BE2C (cell line): ENCODE data around the gene CCDC106.

Experiments used
- DNase-seq: peaks from one replicate; pipeline ENCODE4 v3.0.0-alpha.2; 2020
- H3K27me3 ChIP-seq: fragments of 250-450 bp; sonication (Bioruptor Pico); 2 replicates; pipeline ENCODE4 v1.5.1; 2020; ENCODE audit warnings: mild to moderate bottlenecking
- H3K36me3 ChIP-seq: fragments of 250-450 bp; sonication (Bioruptor Pico); 2 replicates; pipeline ENCODE4 v1.5.1; 2020; ENCODE audit warnings: mild to moderate bottlenecking
- H3K4me1 ChIP-seq: fragments of 250-450 bp; sonication (Bioruptor Pico); 2 replicates; pipeline ENCODE4 v1.5.1; 2020
- H3K4me3 ChIP-seq: 2 replicates; pipeline ENCODE4 v1.5.1; 2011; ENCODE audit warnings: low read depth, low read length
- H3K9me3 ChIP-seq: fragments of 250-450 bp; sonication (Bioruptor Pico); 2 replicates; pipeline ENCODE4 v1.5.1; 2020
- TF ChIP-seq, protein P1 (sequence below): IDR thresholded peaks from 2 replicates; pipeline ENCODE4 v1.5.1; 2012; ENCODE audit warnings: mild to moderate bottlenecking, low read depth, low read length

The CCDC106 gene

DNA sequence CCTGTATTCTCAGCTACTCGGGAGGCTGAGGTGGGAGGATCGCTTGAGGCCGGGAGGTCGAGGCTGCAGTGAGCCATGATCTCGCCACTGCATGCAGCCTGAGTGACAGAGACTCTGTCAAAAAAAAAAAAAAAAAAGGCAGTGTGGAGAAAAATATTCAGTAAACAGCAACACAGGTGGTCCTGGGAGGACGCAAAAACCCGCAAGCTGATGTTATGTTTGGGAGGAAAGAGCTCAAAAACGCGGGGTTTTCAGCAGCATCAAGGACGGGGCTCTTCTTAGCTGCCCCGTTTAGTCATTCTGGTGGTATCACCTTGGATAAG, 23.0 kb upstream of the CCDC106 start:
- no peaks in the 10 kb centered on the region for H3K27me3 ChIP-seq
- H3K36me3 ChIP-seq = no peaks in the 10 kb centered on the region
- no peak for DNase-seq
- no peaks in the 10 kb centered on the region for H3K9me3 ChIP-seq
- peak overlapping the region; percentile 60 for H3K4me3 ChIP-seq
- TF ChIP-seq, protein P1, sequence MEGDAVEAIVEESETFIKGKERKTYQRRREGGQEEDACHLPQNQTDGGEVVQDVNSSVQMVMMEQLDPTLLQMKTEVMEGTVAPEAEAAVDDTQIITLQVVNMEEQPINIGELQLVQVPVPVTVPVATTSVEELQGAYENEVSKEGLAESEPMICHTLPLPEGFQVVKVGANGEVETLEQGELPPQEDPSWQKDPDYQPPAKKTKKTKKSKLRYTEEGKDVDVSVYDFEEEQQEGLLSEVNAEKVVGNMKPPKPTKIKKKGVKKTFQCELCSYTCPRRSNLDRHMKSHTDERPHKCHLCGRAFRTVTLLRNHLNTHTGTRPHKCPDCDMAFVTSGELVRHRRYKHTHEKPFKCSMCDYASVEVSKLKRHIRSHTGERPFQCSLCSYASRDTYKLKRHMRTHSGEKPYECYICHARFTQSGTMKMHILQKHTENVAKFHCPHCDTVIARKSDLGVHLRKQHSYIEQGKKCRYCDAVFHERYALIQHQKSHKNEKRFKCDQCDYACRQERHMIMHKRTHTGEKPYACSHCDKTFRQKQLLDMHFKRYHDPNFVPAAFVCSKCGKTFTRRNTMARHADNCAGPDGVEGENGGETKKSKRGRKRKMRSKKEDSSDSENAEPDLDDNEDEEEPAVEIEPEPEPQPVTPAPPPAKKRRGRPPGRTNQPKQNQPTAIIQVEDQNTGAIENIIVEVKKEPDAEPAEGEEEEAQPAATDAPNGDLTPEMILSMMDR = no peak
- no peaks in the 10 kb centered on the region for H3K4me1 ChIP-seq

DNA sequence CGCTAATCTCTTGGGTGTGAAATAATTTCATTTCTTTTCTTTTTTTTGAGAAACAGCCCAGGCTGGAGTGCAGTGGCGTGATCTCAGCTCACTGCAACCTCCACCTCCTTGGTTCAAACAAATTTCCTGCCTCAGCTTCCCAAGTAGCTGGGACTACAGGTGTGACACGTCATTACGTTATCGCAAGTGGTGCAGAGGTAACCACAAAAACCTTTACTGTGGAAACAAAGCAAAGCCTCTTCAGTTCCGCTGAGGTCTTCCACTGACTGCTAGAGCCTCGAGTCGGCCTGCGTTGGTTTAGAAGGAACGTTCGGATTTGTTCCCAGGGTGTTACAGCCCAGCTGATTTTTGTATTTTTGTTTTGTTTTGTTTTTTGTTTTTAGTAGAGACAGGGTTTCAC, 21.7 kb upstream of the CCDC106 start:
- Histone ChIP-seq H3K4me3 (no peak overlapping the region), H3K36me3 (no peaks in the 10 kb centered on the region), H3K4me1 (no peaks in the 10 kb centered on the region), H3K27me3 (no peaks in the 10 kb centered on the region), H3K9me3 (no peaks in the 10 kb centered on the region)
- TF ChIP-seq, protein P1 = no peak
- no peak for DNase-seq

DNA sequence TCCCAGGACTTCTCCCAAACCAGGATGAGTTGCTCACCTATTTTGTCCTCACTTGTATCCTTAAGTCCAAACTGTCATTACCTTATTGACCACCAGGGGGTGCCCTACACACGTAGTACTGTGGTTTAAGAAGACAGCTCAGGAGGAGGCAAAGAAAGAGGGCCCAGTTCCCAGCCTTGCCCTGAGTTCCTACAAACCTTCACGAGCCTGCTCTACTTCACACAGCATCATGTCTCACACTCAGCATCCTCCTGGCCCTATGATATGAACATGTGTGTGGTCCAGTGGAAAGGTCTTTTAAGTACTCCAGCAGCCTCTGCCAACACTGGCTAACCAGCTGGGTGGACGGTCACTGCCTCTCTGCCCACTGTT, 15.6 kb upstream of the CCDC106 start:
- Histone ChIP-seq H3K9me3 (no peaks in the 10 kb centered on the region), H3K36me3 (no peaks in the 10 kb centered on the region), H3K4me1 (no peaks in the 10 kb centered on the region), H3K27me3 (no peaks in the 10 kb centered on the region), H3K4me3 (no peak overlapping the region)
- peak; percentile 92 for DNase-seq
- TF ChIP-seq, protein P1 = peak; percentile 92

DNA sequence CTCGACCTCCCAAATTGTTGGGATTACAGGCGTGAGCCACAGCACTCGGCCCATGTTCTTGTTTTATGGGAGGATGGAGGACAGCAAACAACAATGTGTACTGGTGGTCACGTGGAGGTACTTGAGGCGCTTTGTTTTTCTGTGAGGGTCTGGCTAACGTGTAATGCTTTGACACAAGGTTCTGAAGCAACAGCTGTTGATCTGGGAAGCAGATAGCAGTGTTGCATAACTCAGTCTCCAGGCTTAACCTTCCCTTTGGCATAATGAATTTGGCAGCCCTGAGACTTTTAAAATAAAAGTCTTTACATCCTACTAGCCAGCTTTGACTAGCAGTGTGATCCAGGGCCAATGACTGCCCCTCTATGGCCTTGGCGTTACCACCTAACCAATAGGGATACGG, 14.2 kb upstream of the CCDC106 start:
- H3K27me3 ChIP-seq = no peaks in the 10 kb centered on the region
- no peak for DNase-seq
- H3K4me3 ChIP-seq = no peak overlapping the region; the same call in 1 of the 2 replicates
- no peaks in the 10 kb centered on the region for H3K9me3 ChIP-seq
- no peaks in the 10 kb centered on the region for H3K36me3 ChIP-seq
- H3K4me1 ChIP-seq = no peaks in the 10 kb centered on the region
- TF ChIP-seq, protein P1 = no peak

DNA sequence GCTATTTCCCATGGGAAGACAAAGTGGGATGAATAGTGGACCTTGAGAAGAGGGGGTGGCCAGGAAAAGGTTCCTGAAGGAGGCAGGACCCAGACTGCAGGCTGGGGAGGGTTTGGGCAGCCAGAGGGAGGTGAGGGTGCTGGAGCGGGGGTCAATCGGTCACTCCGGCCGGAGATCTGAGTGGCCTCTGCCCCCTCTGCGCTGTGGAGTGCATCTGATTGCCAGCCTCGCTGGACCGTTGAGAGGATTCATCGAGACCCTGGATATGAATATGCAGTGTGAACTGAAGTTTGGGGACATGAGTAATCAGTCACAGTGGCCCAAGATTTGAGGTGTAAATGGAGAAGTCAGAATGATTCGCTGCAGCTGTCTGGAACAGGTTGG, 12.7 kb upstream of the CCDC106 start:
- H3K4me1 ChIP-seq = peaks cover 3% of the 10 kb centered on the region
- H3K36me3 ChIP-seq = no peaks in the 10 kb centered on the region
- H3K27me3 ChIP-seq = no peaks in the 10 kb centered on the region
- no peaks in the 10 kb centered on the region for H3K9me3 ChIP-seq
- TF ChIP-seq, protein P1 = no peak
- peak overlapping the region; percentile 99 for H3K4me3 ChIP-seq
- DNase-seq = no peak

DNA sequence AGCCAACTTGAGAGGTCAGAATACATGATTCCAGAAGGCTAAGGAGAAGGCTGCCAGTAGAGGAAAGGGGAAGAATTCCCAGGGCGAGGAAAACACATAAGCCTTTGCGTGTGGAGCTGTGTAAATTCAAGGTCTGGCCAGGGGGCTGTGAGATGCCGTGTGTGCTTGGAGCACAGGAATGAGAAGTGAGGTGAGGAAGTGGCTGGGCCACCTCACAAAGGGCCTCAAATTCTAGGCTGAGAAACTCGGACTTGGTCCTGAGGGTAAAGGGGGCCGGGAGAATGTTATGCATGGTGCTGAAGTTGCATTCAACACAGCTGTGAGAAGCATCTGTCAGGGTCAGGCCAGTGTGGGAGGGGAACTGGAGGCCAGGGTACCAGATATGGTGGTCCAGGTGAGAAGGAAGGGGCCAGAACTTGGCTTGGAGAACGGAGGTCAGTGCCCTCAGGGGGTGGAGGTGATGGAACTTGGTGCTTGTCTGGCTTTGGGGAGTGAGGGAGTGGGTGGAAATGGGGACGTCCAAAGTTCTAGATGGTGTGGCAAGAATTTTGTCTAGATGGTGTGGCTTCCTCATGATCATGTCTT, 12.1 kb upstream of the CCDC106 start:
- H3K4me1 ChIP-seq = peaks cover 6% of the 10 kb centered on the region
- DNase-seq = no peak
- no peaks in the 10 kb centered on the region for H3K27me3 ChIP-seq
- TF ChIP-seq, protein P1 = no peak
- no peaks in the 10 kb centered on the region for H3K36me3 ChIP-seq
- H3K9me3 ChIP-seq = no peaks in the 10 kb centered on the region
- peak overlapping the region; percentile 99 for H3K4me3 ChIP-seq
